Measurements from ENCODE around the gene EVI2B.

The EVI2B gene

DNA sequence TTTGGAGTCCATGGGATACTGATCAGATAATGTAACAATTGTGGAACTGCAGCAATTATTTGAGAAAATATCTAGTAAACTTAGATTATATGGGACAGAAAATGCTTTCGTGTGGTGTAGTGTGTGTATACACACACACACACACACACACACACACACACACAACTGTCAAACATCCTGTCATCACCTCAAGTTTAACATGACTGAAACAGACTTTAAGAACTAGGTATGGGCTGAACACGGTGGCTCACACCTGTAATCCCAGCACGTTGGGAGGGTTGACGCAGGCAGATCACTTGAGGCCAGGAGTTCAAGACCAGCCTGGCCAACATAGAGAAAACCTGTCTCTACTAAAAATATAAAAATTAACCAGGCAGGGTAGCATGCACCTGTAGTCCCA is 8.1 kb upstream of the EVI2B start:
- DNase-seq (ENCODE audit: low read depth in 1 of 2, low spot score in 1 of 2), result no peak
- Histone ChIP-seq H3K27me3 (ENCODE audit: insufficient read depth, poor library complexity, severe bottlenecking) (no peaks in the 10 kb centered on the region), H3K4me3 (replicated peaks; ENCODE audit: insufficient read depth, low read length) (no peak overlapping the region), H3K27ac (replicated peaks) (peak overlapping the region; percentile 48)
- TF ChIP-seq, protein P1, sequence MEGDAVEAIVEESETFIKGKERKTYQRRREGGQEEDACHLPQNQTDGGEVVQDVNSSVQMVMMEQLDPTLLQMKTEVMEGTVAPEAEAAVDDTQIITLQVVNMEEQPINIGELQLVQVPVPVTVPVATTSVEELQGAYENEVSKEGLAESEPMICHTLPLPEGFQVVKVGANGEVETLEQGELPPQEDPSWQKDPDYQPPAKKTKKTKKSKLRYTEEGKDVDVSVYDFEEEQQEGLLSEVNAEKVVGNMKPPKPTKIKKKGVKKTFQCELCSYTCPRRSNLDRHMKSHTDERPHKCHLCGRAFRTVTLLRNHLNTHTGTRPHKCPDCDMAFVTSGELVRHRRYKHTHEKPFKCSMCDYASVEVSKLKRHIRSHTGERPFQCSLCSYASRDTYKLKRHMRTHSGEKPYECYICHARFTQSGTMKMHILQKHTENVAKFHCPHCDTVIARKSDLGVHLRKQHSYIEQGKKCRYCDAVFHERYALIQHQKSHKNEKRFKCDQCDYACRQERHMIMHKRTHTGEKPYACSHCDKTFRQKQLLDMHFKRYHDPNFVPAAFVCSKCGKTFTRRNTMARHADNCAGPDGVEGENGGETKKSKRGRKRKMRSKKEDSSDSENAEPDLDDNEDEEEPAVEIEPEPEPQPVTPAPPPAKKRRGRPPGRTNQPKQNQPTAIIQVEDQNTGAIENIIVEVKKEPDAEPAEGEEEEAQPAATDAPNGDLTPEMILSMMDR (IDR thresholded peaks at IDR 0.05; ENCODE audit: insufficient read depth, low read length), result no peak
- TF ChIP-seq POLR2AphosphoS5 (IDR thresholded peaks at IDR 0.05; ENCODE audit: low read depth) (no peak), SPI1 (IDR thresholded peaks at IDR 0.05; ENCODE audit: borderline replicate concordance, low read depth) (no peak), GABPA (IDR thresholded peaks at IDR 0.05; ENCODE audit: low read depth) (no peak)
- TF ChIP-seq, protein P2, sequence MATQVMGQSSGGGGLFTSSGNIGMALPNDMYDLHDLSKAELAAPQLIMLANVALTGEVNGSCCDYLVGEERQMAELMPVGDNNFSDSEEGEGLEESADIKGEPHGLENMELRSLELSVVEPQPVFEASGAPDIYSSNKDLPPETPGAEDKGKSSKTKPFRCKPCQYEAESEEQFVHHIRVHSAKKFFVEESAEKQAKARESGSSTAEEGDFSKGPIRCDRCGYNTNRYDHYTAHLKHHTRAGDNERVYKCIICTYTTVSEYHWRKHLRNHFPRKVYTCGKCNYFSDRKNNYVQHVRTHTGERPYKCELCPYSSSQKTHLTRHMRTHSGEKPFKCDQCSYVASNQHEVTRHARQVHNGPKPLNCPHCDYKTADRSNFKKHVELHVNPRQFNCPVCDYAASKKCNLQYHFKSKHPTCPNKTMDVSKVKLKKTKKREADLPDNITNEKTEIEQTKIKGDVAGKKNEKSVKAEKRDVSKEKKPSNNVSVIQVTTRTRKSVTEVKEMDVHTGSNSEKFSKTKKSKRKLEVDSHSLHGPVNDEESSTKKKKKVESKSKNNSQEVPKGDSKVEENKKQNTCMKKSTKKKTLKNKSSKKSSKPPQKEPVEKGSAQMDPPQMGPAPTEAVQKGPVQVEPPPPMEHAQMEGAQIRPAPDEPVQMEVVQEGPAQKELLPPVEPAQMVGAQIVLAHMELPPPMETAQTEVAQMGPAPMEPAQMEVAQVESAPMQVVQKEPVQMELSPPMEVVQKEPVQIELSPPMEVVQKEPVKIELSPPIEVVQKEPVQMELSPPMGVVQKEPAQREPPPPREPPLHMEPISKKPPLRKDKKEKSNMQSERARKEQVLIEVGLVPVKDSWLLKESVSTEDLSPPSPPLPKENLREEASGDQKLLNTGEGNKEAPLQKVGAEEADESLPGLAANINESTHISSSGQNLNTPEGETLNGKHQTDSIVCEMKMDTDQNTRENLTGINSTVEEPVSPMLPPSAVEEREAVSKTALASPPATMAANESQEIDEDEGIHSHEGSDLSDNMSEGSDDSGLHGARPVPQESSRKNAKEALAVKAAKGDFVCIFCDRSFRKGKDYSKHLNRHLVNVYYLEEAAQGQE (IDR thresholded peaks at IDR 0.05; ENCODE audit: insufficient replicate concordance, low read depth), result no peak

DNA sequence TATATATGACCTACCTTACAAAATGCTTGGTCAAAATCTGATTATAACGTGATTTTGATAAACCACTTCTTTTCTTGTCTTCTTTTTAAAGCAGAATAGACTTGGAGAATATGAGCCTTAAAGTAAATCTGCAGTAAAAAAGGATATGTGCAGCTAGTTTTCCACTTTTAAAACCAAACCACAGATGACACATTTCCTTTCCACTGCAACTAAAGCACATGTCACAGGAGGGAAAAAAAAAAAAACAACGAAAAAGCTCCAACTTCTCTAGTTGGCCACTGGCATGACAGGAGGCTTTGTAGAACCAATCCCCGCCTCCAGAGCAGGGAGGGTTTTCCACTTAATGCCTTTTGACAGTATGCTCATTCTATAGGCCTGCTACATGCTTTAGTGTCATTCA is 7.6 kb upstream of the EVI2B start, which contains the start of gene EVI2A:
EVI2A (minus strand) TSS at position 142 of the 400 bp plus-strand sequence. CDS start 2,609 bp downstream, outside the sequence.
- peak; percentile 81 to 91 for DNase-seq (ENCODE audit: low read depth in 1 of 2, low spot score in 1 of 2)
- H3K4me3 ChIP-seq (replicated peaks; ENCODE audit: insufficient read depth, low read length), result peak within 1 kb of the TSS; percentile 55
- TF ChIP-seq SPI1 (IDR thresholded peaks at IDR 0.05; ENCODE audit: borderline replicate concordance, low read depth) (no peak), GABPA (IDR thresholded peaks at IDR 0.05; ENCODE audit: low read depth) (0 out of 2 replicates have a peak, but pooled peaks have one; percentile 20)
- H3K27ac ChIP-seq (replicated peaks), result peak within 1 kb of the TSS; percentile 89
- H3K27me3 ChIP-seq (ENCODE audit: insufficient read depth, poor library complexity, severe bottlenecking), result no peaks in the 10 kb centered on the region

DNA sequence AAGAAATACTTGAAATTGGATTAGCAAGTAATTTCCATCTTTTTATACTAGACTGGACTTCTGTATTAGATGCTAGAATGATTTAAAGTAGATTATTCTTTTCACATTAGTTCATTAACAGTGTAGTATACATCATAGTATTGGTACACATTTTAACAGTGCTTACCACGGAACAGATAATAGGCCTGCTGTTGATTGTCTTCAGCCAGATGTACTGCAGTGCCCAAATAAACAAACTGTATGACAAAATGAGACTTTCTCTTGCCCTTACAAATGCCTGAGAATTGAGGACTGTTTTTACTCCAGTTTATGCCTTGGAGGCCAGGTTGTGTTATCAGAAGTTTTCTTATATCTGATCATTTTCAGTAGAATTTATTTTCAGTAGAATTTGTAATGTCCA is 6.9 kb upstream of the EVI2B start:
- H3K4me3 ChIP-seq (replicated peaks; ENCODE audit: insufficient read depth, low read length), result peak overlapping the region; percentile 55
- DNase-seq (ENCODE audit: low read depth in 1 of 2, low spot score in 1 of 2), result no peak

DNA sequence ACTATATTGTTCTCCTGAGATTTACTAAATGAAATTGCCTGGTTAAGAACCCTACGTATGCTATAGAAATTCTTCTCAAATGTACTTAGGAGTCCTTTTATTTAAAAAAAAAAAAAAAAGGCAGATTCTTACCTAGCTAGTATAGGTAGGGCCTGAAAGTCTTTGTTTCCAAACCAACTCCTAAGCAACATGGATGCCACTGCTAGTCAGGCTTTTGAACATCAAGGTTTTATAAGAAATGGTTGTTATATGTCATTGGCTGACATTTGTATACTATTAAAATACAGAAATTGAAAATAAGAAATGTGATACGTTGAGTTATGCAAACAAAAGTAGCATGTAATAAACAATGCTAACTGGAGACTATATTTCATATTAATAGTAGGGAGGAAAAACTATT is 6.4 kb upstream of the EVI2B start:
- TF ChIP-seq GABPA (IDR thresholded peaks at IDR 0.05; ENCODE audit: low read depth) (no peak), POLR2AphosphoS5 (IDR thresholded peaks at IDR 0.05; ENCODE audit: low read depth) (no peak), SPI1 (IDR thresholded peaks at IDR 0.05; ENCODE audit: borderline replicate concordance, low read depth) (no peak)
- TF ChIP-seq, protein P2 (IDR thresholded peaks at IDR 0.05; ENCODE audit: insufficient replicate concordance, low read depth), result no peak
- TF ChIP-seq, protein P1 (IDR thresholded peaks at IDR 0.05; ENCODE audit: insufficient read depth, low read length), result no peak
- peak overlapping the region; percentile 89 for H3K27ac ChIP-seq (replicated peaks)

More for the DNA sequence above, 6.9 kb upstream of the EVI2B start:
- Histone ChIP-seq H3K27ac (replicated peaks) (peak overlapping the region; percentile 89), H3K27me3 (ENCODE audit: insufficient read depth, poor library complexity, severe bottlenecking) (no peaks in the 10 kb centered on the region)
- TF ChIP-seq, protein P1 (IDR thresholded peaks at IDR 0.05; ENCODE audit: insufficient read depth, low read length), result no peak
- TF ChIP-seq POLR2AphosphoS5 (IDR thresholded peaks at IDR 0.05; ENCODE audit: low read depth), result no peak
- no peak for TF ChIP-seq GABPA (IDR thresholded peaks at IDR 0.05; ENCODE audit: low read depth)
- TF ChIP-seq, protein P2 (IDR thresholded peaks at IDR 0.05; ENCODE audit: insufficient replicate concordance, low read depth), result no peak
- no peak for TF ChIP-seq SPI1 (IDR thresholded peaks at IDR 0.05; ENCODE audit: borderline replicate concordance, low read depth)

More for the DNA sequence above, 6.4 kb upstream of the EVI2B start:
- Histone ChIP-seq H3K4me3 (replicated peaks; ENCODE audit: insufficient read depth, low read length) (peak overlapping the region; percentile 55), H3K27me3 (ENCODE audit: insufficient read depth, poor library complexity, severe bottlenecking) (no peaks in the 10 kb centered on the region)
- no peak for DNase-seq (ENCODE audit: low read depth in 1 of 2, low spot score in 1 of 2)

Data from HL-60 (cell line).